Mammary epithelial cell (primary cell): ENCODE measurements around the gene CAPN6.

ENCODE experiments used
- CTCF ChIP-seq, 2 donors: IDR thresholded peaks in 1 of 2; conservative IDR thresholded peaks in 1 of 2; 2 replicates each; pipeline ENCODE4 v1.5.1; 2011 to 2012; ENCODE audit warnings: inconsistent platforms in 2 of 2, low read length in 2 of 2, mild to moderate bottlenecking in 2 of 2, control low read depth in 1 of 2, low read depth in 1 of 2; ENCODE audit not compliant: insufficient read depth in 1 of 2; ENCODE audit errors: extremely low read depth in 1 of 2
- EZH2 ChIP-seq: IDR thresholded peaks from 2 replicates; pipeline ENCODE4 v1.6.1; 2012; ENCODE audit warnings: low read length, inconsistent platforms, borderline replicate concordance

DNA sequence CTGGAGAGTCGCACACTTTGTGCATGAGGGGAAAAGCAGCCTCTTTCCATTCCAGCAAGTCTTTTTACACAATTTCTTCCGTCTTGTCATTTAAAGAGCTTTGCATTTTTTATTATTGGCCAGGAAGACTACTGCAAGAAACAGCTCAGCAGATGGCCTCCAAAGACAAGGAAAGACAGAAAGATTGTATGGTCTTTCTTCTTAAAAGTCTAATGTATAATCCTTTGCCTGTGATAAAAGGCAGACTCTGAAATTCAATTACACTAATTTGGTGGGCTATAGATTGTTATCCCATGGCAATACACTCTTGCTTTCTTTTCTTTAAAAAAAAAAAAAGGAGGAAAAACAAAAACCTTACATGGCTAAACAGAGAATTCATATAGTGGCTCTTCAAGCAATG is 5.9 kb downstream of the CAPN6 start:
- TF ChIP-seq EZH2 (no peak), CTCF (conservative IDR thresholded peaks at IDR 0.05 in 1 of 2, IDR thresholded peaks at IDR 0.05 in 1 of 2; ENCODE audit: extremely low read depth in 1 of 2, insufficient read depth in 1 of 2, low read depth in 1 of 2, low read length in 2 of 2) (no peak)
